COLO668 (cell line): ENCODE results near the gene JAG1.

Source experiments
- DNase-seq: peaks from one replicate; lab custom pipeline; 2025; ENCODE audit not compliant: unreplicated experiment; lab: John Stamatoyannopoulos, UW

JAG1 gene

DNA sequence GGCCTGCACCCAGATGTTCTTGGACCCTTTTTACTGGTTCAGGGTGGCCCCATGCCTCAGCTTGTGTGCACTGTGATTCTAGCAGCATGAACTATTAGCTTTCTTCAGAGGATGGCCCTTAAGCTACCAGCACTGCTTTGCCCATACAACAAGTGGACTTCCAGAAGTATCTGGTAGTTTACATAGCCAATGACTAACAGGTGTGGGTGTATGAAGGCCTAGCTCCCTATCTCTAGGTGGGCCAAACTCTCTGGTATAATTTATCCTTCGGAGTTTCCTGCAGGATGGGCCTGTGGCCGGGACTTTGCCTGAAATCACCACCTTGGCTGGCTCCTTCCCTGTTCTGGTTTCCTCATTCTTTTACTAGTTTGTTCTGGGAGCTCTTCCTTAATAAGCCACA, 26.1 kb upstream of the JAG1 start:
- DNase-seq = no peak

DNA sequence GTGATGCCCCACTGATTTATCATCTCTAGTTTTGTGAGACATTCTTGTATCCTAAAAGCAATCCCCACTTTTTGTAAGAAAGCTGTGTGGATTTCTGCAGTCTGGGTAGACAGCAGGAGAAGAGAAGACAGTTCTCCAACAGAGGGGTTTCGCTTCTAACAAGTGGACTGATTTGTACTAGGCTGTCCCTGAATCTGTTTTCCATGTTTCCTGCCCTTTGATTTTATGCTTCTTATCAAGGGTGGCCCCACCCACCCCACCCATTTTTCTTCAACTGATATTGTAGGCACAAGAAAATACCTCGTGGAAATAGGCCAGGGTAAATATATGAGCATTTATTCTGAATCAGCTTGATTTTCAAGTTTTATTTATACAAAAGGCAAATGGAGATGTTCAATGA, 25.7 kb upstream of the JAG1 start:
- no peak for DNase-seq

DNA sequence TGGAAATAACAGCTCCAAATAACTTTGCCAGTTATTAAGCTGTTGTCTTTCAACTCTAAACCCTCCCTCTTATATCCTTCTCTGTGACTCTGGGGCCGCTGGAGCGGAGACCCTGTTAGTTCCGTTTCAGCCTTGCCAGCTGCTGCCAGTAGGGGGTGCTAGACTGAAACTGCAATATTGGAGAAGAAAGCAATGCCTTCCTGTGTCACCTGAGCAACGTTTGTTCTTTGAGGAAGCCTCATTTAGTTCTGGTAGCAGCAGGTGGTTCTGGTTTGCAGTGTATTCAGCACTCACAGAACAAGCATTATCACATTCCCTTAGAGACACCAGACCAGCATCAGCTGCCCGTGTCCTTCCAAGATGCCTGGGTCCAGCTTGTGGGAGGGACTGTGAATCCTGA, 22.9 kb upstream of the JAG1 start:
- peak; percentile 32 for DNase-seq

GRCh38 chr20:10689385-10689784, 15.6 kb upstream of the JAG1 start:
- DNase-seq = no peak

- no peak for DNase-seq
Observed at GRCh38 chr20:10687895-10688294, 14.1 kb upstream of the JAG1 start.

DNA sequence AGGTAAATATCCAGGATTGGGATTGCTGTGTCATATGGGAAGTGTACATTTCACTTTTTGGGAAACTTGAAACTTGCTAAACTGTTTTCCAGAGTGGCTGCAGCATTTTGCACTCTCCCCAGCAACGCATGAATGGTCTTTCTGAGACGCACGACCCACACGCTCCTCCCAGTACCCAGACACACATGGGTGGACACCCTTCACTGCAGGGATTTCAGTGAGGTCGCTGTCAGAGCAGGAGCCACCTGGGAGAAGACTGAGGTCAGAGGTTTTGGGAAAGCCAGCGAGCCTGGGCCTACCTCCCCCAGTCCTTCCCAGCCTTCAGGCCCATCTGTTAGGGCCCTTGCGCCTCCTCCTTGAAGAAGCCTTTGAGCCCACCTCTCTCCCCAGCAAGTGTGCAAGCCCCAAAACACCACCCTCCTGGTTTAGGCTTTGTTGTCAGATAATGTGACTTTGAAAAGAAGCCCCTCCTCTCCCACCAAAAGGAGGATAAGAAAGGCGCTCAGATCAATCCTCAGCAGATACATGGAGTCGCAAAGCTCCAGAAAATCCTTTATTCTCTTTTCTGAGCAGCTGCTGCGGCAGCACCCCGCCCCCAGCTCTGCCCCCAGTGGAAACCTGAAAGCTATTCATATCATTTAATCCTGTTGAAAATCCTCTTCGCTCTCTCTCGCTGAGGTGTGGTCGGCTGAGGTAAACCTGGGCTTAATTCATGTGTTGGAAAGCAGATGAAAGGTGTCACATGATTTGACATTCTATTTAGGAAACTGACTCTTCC, 12.7 kb upstream of the JAG1 start:
- DNase-seq = no peak

DNA sequence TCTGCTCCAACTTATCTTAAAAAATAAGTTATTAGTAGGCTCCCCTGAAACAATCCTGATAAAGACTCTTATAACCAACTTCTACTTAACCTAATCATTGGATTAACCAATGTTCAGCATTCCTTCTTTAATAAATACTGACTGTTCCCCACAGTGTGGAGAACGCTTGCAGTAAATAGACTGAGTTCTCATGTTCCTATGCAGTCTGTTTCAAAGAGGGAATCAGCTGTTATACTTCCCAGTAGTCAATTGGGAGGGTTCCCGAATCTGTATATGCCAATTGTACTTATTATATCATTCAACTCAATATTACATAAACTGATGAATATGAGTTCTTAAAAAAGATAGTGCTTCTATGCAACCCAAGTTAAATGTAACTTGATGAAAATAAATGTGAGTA, 9.7 kb upstream of the JAG1 start:
- no peak for DNase-seq

GRCh38 chr20:10682939-10683338, 9.1 kb upstream of the JAG1 start:
- no peak for DNase-seq

DNA sequence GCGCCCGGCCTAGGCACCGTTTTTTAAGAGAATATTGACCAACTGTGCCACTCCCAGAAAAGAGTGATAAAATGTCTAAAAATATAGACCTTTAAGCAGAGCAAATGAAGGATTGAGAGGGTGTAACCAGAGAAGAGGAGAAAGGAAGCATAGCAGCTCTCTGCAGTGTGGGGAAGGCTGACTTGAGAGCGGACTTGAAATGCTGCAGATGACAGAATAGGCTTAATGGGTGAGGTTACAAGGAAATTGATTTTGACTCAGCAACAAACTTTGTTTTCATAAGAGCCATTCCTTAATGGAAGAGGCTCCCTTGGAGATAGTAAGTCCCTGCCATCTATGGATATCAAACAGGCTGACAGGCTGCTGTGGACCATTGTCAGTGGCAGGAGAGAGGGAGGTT, 7.7 kb upstream of the JAG1 start:
- no peak for DNase-seq

GRCh38 chr20:10680571-10680970, 6.8 kb upstream of the JAG1 start:
- no peak for DNase-seq

GRCh38 chr20:10679269-10679668, 5.5 kb upstream of the JAG1 start:
- no peak for DNase-seq

DNA sequence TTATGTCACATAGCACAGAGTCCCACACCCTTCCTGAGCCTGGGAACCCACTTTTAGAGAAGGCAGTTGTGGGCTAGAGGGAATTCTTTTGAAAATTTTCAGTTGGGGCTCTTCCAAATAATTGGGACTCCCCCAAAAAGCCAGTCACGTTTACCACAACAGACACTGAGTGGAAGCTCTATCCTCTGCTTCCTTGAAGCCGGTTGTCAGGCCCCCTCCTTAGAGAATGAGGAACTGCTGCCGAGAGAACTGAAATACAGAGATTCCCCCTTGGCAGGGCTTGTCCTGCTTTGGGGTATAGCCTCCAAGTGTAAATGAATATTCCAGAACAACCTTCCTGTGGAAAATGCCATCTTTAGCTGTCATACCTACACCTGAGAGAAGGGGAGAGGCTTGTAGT, 2.7 kb upstream of the JAG1 start:
- DNase-seq = no peak

DNA sequence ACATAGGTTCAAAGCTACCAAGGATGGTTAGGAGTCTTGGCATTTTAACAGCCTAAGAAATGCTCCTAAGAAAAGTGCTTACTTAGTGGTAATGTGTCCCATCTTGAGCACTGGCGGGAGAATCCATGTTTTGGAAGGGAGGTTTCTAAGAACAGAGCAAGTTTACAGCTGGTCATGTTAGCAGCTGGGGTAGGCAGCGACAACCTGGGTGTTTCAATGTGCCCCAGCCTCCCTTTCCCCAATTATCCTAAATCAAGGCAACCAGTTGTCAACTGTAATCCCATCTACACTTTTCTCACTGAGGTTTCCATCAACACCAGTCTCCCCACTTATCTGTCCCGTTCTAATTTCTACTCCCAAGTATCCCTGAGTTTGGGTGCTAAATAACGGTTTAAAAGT, 1.6 kb upstream of the JAG1 start:
- DNase-seq = no peak

- DNase-seq = peak; percentile 88
Observed at GRCh38 chr20:10674684-10675449, 1.1 kb upstream of the JAG1 start.

GRCh38 chr20:10673176-10673841, 490 bp downstream of the JAG1 start:
- DNase-seq = peak; percentile 87

GRCh38 chr20:10672624-10673127, 1.1 kb downstream of the JAG1 start:
- DNase-seq = peak; percentile 85

DNA sequence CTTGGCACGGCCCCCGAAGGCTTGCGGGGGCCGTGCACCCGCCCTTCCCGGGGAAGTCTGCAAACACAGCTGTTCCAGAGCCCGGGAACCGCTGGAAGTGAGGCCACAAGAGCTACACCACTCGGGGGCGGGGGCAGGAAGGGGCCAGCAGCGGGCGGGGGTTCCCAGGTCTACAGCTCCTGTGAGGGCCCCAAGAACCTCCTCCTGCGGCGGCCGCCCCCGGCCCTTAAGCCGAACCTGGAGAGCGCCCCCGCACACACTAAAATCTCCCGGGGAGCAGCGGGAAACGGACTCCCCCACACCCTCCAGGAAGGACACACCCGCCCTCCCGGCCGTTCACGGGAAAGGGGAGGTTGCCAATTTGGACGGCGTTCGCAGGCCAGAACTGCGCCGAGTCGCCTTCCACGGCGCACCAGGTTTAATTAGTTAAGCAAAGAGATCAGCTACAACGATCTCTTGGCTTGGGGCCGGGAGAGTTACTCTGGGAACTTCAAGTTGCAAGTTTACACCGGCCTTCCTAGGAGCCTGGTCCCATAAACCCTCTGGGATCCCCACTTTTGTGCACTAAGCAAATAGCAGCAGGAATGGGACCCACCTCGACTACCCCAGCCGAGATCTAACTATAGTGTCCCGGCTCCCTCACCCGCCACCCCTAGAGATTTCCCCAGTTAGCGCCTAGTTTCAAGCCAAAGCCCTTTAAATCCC, 1.7 kb downstream of the JAG1 start:
- peak; percentile 84 for DNase-seq

DNA sequence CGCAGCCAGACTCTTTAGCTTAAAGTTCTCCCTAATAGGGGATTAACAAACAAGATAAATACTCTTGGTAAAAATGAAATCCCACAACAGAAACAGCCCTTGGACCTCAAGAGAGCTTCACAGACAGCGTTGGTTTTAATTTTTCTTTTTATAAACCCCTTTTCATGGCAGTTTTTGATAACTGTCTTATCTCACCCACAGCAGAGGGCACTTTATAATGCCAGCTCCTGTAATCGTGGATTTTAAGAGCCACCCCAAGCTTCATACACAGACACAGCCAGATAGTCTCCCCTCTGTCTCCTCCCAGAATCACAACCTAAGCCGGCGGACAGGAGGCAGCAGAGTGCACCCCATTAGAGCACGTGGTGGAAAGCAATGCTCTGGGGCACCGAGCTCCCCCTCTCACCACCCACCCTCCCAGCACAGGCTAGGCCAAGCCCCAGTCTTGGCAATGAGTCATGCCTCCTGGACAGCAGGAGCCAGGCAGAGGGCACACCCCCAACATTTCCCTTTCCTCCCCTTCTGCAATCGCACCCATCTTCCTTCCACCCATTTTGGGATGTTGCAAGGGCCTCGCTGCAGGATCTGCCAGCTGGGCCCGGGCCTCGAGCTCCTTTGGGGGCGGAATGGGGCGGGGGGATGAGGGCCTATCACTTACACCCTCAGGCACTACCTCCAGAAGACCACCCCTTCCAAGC, 2.4 kb downstream of the JAG1 start:
- DNase-seq = peak; percentile 82

DNA sequence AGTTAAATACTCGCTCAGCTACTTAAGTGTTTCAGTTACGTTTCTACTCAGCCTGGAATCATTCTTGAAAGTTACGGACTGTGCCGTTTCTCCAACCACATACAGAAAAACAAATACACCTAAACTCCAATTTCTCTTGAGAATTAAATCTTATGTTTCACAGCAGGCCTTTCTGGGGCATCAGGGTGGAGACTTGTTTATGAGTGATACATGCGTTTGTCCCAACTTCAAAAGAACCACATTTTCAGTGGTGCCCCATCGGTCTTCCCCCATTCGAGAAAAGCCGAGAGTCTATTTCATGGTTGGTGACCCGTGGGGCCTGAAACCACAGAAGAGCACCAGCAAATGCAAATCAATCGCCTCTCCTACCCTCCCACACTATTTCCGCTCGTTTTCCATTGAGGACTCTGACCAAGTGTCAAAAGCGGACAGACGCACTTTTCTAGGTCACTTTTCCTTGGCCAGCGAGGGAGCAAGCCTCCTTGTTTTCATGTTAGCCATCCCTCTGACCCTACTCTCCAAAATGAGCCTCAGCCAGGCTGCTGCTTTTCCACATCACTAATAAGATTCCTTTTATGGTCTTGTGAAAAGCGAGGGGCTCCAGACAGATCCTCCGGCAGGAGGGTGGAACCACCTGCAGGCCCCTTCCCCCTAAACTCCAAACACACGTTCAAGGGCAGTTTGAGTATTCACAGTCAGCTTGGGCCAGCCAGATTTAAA, 3.1 kb downstream of the JAG1 start:
- DNase-seq = no peak

DNA sequence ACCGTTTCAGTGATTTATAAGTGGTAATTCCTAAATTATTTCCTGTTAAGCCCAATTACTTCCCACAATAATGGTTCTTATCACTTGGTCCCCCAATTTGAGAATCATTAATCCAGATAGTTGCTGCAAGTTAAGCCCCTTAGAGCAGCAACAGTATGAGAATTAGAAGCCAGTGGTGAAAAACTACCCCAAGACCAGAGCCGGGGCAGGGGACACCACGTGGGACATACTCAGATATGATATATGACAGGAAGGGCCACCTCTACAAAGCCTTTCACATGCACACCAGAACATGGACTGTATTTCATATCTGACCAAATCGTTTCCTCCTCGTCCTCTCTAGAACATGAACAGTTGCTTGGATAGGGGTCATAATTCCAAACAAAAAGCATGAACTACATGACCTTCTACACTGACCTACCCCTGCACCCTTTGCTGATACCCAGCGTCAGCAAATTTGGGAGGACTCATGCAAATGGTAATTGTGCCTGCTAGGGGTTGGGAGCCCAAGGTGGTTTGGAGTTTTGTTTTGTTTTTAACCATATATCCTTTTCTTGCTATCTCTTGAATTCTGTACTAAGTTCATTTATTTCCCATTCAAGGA, 3.9 kb downstream of the JAG1 start:
- DNase-seq = no peak
